WTC11 (cell line): ENCODE data around the gene SPOCK1.

Experiments used
- CREM ChIP-seq: sonication (generic); formaldehyde crosslinking; IDR thresholded peaks from 2 replicates; pipeline ENCODE4 v1.8.1; 2022; ENCODE audit warnings: mild to moderate bottlenecking, missing genetic modification reagents, moderate library complexity
- IRF2 ChIP-seq: sonication (generic); formaldehyde crosslinking; IDR thresholded peaks from 2 replicates; pipeline ENCODE4 v1.8.0; 2022; ENCODE audit warnings: low read depth, missing genetic modification reagents, borderline replicate concordance
- KAT7 ChIP-seq: sonication (generic); formaldehyde crosslinking; IDR thresholded peaks from 2 replicates; pipeline ENCODE4 v1.8.1; 2023; ENCODE audit warnings: missing genetic modification reagents, mild to moderate bottlenecking, borderline replicate concordance
- NR1H2 ChIP-seq: sonication (generic); formaldehyde crosslinking; IDR thresholded peaks from 2 replicates; pipeline ENCODE4 v1.9.0; 2021; ENCODE audit warnings: mild to moderate bottlenecking, moderate library complexity, missing genetic modification reagents
- SP1 ChIP-seq: sonication (generic); formaldehyde crosslinking; conservative IDR thresholded peaks from 2 replicates; pipeline ENCODE4 v1.8.1; 2022; ENCODE audit warnings: missing genetic modification reagents
- TCF7 ChIP-seq: sonication (generic); formaldehyde crosslinking; IDR thresholded peaks from 2 replicates; pipeline ENCODE4 v1.8.0; 2022; ENCODE audit warnings: mild to moderate bottlenecking, low read depth, missing genetic modification reagents, moderate library complexity
- ZNF121 ChIP-seq: sonication (generic); formaldehyde crosslinking; IDR thresholded peaks from 2 replicates; pipeline ENCODE4 v1.8.0; 2023; ENCODE audit warnings: missing genetic modification reagents
- TF ChIP-seq, protein P1 (sequence below): fragments of 200-600 bp; IDR thresholded peaks from 2 replicates; pipeline ENCODE4 v1.8.0; 2022; ENCODE audit warnings: antibody characterized with exemption
- TF ChIP-seq, protein P2 (sequence below): sonication (generic); formaldehyde crosslinking; IDR thresholded peaks from 2 replicates; pipeline ENCODE4 v1.8.1; 2023; ENCODE audit warnings: mild to moderate bottlenecking, moderate library complexity, missing genetic modification reagents
- TF ChIP-seq, protein P3 (sequence below): sonication (generic); formaldehyde crosslinking; IDR thresholded peaks from 2 replicates; pipeline ENCODE4 v1.8.1; 2022; ENCODE audit warnings: mild to moderate bottlenecking, missing genetic modification reagents, moderate library complexity, borderline replicate concordance
- TF ChIP-seq, protein P4 (sequence below): fragments of 250-450 bp; sonication (Bioruptor Pico); IDR thresholded peaks from 2 replicates; pipeline ENCODE4 v1.8.0; 2021; ENCODE audit warnings: mild to moderate bottlenecking

DNA sequence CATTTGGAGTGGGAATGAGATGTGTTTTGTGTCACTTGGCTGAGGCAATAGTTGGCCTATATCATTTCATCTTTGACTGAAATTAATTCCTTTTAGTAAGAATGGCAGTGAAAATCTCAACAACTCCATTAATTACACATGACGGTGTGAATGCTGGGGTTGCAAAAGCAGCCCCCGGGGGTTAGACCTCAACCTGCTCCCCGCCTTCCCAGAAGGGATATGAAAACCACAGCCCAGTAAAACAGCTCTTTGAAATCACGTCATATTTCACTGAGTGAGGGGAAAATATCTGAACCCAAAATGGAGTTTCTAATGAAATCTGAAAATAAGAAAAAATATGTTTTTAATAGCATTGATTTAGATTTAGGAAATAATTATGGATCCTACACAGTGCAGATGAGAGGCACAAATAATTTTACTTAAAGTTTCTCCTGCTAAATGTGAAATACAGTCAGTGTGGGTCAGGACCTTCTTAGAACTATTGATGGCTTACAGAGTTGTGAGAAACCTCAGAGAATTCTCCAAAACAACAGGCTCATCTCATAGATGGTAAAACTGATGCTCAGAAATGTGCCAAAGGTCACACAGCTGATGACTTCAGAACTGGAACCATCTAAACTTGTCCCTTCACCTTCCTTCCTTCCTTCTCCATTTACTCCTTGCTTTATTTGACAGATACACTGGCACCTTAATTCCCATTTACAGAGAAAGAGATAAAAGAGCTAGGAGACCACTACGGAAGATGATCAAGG is 96.5 kb downstream of the SPOCK1 start:
- TF ChIP-seq, protein P1, sequence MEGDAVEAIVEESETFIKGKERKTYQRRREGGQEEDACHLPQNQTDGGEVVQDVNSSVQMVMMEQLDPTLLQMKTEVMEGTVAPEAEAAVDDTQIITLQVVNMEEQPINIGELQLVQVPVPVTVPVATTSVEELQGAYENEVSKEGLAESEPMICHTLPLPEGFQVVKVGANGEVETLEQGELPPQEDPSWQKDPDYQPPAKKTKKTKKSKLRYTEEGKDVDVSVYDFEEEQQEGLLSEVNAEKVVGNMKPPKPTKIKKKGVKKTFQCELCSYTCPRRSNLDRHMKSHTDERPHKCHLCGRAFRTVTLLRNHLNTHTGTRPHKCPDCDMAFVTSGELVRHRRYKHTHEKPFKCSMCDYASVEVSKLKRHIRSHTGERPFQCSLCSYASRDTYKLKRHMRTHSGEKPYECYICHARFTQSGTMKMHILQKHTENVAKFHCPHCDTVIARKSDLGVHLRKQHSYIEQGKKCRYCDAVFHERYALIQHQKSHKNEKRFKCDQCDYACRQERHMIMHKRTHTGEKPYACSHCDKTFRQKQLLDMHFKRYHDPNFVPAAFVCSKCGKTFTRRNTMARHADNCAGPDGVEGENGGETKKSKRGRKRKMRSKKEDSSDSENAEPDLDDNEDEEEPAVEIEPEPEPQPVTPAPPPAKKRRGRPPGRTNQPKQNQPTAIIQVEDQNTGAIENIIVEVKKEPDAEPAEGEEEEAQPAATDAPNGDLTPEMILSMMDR, result no peak
- no peak for TF ChIP-seq KAT7 (CRISPR knock-in tag)
- no peak for TF ChIP-seq NR1H2 (CRISPR knock-in tag)
- TF ChIP-seq SP1 (CRISPR knock-in tag), result no peak
- no peak for TF ChIP-seq IRF2 (CRISPR knock-in tag)
- TF ChIP-seq, protein P2, sequence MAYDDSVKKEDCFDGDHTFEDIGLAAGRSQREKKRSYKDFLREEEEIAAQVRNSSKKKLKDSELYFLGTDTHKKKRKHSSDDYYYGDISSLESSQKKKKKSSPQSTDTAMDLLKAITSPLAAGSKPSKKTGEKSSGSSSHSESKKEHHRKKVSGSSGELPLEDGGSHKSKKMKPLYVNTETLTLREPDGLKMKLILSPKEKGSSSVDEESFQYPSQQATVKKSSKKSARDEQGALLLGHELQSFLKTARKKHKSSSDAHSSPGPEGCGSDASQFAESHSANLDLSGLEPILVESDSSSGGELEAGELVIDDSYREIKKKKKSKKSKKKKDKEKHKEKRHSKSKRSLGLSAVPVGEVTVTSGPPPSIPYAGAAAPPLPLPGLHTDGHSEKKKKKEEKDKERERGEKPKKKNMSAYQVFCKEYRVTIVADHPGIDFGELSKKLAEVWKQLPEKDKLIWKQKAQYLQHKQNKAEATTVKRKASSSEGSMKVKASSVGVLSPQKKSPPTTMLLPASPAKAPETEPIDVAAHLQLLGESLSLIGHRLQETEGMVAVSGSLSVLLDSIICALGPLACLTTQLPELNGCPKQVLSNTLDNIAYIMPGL, result no peak
- TF ChIP-seq CREM (CRISPR knock-in tag), result no peak
- TF ChIP-seq, protein P3, sequence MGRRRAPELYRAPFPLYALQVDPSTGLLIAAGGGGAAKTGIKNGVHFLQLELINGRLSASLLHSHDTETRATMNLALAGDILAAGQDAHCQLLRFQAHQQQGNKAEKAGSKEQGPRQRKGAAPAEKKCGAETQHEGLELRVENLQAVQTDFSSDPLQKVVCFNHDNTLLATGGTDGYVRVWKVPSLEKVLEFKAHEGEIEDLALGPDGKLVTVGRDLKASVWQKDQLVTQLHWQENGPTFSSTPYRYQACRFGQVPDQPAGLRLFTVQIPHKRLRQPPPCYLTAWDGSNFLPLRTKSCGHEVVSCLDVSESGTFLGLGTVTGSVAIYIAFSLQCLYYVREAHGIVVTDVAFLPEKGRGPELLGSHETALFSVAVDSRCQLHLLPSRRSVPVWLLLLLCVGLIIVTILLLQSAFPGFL, result no peak
- TF ChIP-seq, protein P4, sequence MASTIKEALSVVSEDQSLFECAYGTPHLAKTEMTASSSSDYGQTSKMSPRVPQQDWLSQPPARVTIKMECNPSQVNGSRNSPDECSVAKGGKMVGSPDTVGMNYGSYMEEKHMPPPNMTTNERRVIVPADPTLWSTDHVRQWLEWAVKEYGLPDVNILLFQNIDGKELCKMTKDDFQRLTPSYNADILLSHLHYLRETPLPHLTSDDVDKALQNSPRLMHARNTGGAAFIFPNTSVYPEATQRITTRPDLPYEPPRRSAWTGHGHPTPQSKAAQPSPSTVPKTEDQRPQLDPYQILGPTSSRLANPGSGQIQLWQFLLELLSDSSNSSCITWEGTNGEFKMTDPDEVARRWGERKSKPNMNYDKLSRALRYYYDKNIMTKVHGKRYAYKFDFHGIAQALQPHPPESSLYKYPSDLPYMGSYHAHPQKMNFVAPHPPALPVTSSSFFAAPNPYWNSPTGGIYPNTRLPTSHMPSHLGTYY (CRISPR knock-in tag), result no peak
- TF ChIP-seq TCF7 (CRISPR knock-in tag), result no peak
- no peak for TF ChIP-seq ZNF121 (CRISPR knock-in tag)
